IPS DF 4.7 (cell line): Measurements from ENCODE around the gene EMC8.
"Not testable (repeated sequence)": the region's sequence is repeated elsewhere in the genome, so short reads cannot be mapped to it uniquely, and the experiment has no call there.

Experiments used
- DNase-seq: peaks from one replicate; pipeline ENCODE4 v3.0.0-alpha.2; 2013; ENCODE audit warnings: low spot score; ENCODE audit errors: extremely low read depth

EMC8 gene

GRCh38 chr16:85812811-85813700, 13.7 kb upstream of the EMC8 start:
- no peak for DNase-seq

GRCh38 chr16:85812031-85812807, 12.9 kb upstream of the EMC8 start:
- no peak for DNase-seq

DNA sequence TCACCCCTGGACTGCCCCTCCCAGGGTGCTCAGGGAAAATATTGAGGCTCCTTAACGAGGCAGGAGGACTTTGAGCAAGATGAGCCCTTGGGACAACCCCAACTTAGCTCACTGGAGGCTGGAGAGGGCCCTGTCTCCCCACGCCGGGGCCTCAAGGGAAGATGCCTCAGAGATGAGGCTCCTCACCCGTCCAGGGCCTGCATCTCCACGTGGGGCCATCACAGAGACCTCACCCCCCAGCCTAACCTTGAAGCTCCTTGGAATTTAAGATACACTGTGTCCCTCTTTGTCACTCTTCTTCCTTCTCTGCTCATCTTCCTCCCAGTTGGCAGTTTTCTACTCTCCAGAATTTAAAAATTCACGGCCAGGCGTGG, 11.4 kb upstream of the EMC8 start:
- DNase-seq: no peak

- no peak for DNase-seq
These were observed 10.9 kb upstream of the EMC8 start for GRCh38 chr16:85810097-85810741.

DNA sequence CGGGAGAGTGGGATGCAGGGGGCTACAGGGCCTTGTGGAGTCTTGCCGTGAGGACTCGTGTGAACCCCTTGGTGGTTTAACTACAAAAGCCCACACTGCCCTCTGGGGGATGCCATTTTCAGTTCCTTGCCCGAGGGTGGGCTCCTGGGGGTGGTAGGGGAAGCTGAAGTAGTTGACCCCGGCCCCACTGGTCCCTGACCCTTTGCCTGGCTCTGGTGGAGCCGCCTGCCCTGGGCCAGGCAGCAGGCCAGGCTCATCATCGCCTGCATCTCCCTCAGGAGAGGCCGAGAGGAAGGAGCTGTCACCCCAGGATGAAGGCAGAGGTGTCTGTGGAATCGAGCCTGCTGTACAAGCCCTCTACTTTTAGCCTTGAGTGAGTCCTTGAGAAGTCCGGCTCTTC, 10.3 kb upstream of the EMC8 start:
- DNase-seq: no peak

DNA sequence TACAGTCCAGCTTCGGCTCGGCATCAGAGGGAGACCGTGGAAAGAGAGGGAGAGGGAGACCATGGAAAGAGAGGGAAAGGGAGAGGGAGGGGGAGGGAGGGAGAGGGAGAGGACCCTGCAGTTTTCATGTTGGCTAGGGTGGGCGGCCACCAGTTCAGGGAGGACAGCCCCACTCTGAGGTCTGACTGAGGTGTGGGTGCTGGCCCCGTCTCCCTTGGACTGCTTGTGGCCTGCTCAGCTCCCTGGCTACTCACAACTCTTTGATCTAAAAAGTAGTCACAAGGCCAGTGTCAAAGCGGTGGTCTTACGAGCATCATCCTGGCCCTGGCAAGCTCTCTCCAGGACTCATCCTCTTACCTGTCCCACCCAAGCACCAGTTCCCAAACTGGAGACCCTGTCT, 9.6 kb upstream of the EMC8 start:
- DNase-seq: no peak

GRCh38 chr16:85808104-85808503, 8.8 kb upstream of the EMC8 start:
- DNase-seq: not testable (repeated sequence)

GRCh38 chr16:85807340-85807739, 8.0 kb upstream of the EMC8 start:
- not testable (repeated sequence) for DNase-seq

- DNase-seq: no peak
These were observed 7.2 kb upstream of the EMC8 start for GRCh38 chr16:85806539-85806938.

- DNase-seq: no peak
These were observed 6.2 kb upstream of the EMC8 start for GRCh38 chr16:85805442-85806045.

DNA sequence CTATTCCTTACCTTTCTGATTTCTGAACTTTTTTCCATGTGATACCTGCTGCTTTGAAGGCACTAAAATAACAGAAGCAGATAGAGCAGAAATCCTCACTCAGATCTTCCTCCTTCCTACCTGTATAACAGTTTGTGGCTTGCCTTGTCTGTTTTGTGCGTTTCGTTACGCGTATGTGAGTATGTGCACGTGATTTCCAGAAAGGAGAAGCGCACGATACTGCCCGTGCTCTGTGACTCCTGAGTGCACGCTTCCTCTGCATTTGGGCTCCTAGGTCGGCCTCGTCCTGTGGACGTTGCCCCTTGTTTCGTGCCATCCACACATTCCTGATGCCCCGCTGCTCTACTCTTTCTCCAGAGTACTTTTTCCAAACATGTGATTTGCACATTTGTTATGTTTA, 4.2 kb upstream of the EMC8 start:
- DNase-seq: no peak

DNA sequence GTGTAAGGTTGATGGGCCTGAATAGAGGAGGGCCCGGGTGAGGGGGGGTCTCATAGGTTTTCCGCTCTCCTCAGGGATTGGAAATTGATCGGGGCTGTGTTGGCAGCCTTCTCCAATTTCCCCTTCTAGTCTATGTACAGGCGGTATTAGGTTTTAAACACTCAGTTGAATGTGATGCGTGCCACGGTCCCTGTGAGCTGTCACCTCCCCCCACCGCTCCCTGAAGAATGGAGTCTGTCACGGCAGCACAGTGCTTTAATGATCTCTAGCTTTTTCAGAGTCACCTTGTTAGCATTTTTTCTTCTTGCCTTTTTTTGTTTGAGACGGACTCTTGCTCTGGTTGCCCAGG, 951 bp upstream of the EMC8 start:
- no peak for DNase-seq

GRCh38 chr16:85798901-85799496, 345 bp downstream of the EMC8 start:
- DNase-seq: no peak

DNA sequence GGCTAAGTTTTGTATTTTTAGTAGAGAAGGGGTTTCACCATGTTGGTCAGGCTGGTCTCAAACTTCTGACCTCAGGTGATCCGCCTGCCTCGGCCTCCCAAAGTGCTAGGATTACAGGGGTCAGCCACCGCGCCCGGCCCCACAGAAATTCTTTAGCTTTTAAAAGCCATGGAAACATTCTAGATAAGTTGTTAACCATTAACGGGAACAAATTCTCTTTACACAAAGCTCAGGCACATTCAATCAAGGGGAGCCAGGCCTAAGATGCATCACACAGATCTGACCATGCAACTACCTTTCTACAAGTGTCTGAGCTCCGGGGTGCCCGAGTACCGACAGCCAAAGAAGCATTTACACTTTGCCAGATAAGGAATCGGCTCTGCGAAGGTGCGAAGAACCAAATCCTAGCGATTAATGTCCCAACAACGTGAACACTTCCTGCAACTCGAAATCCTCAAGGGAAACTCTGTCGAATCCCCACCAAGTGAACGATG, 1.0 kb downstream of the EMC8 start:
- DNase-seq: no peak

- no peak for DNase-seq
These were observed 2.7 kb downstream of the EMC8 start for GRCh38 chr16:85796599-85796998.

DNA sequence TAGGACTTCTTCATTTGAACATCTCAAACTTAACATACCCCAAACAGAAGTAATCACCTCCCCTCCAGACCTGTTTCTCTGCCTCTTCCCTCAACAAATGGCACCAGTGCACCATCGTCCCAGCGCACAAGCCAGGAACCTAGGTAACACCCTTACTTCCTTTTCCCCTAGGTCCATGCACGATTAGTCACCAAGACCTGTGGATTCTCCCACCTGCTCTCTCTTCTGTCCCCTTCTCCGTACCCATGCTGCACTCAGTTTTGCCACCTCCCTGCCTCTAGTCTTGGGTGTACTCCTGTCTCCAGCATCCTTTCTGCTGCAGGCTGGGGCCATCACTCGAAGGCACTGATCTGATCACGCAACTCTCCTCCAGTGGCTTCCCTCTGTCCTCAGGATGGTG, 3.2 kb downstream of the EMC8 start:
- DNase-seq: no peak

DNA sequence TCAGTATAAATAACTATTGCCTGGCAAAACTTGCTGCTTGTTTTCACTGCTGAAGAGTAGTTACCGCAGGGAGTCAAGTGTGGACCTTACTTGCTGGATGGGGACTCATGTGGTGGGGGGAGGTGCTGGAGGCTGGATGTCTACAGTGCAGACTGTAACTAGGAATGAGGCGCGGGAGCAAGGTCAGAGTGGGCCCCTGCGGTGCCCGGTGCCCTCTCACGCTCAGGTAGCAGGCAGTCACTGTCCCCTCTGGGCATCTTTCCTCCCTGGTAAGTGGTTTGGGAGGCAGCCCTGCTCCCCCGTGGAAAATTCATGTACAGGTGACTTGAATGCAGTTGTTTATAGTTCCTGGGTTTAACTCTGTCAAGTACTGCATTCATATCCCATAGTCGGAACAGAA, 4.6 kb downstream of the EMC8 start:
- no peak for DNase-seq

DNA sequence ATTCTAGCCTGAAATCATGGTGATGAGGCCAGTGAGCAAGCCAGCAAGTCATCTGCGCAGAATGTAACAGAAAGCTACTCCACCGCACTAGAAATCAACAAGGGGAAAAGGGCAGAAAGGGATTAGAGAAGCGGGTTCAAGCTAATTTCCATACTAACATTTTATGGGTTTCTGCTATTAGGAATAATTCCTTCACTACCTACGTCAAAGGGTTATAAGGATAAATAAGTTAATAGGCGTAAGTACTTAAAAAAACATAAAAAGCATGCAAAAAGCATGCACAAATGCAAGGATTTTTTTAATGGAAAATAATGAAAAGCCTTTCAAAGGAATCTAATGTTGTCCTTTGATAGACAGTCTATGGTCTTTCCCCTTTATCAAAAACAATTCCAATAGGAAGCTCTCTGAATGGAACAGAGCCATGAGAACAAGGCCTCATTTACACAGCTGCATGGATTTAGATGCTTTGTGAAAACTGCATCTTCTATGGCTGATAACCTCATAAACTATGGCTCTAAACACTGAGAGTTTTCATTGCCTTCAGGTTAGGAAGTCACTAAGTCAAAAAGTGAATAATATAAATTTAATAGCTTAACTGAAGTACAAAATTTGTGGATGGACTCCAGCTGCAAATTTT, 5.6 kb downstream of the EMC8 start:
- DNase-seq: no peak

DNA sequence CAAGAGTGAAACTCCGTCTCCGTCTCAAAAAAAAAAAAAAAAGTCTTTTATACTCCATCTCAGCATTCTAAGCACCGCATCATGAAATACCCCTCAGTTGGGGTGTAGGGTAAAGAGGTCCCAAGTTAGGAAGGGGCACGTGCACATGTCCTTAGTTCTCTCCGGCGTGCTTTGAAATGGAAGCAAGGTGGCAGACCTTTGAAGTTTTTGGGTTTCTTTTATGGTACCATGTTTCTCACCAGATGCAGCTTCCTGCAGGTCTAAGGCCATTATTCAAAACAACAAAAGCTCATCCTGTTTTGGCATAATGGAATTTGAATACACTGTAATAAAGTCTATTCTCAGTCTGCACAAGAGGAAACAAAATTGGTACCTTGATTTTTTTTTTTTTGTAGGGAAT, 9.6 kb downstream of the EMC8 start:
- no peak for DNase-seq

DNA sequence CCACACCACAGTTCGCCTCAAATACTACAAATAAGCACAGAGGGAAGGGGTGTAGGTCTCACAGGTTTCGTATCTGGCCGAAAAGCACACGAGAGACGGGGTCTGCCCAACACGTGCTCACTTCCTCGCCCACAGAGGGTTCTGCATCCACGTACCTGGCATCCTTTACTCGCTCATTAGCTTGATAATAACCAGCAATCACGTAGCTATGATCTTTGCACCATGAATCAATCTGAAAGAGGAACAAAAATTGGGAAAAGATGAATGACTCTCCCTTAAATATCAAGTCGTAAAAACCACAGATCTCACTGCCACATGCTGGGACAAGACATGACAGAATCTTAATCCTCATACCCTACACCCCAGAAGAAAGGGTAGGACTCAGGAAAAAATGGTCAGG, 10.5 kb downstream of the EMC8 start:
- no peak for DNase-seq

GRCh38 chr16:85785927-85786326, 13.4 kb downstream of the EMC8 start:
- no peak for DNase-seq
